ENCODE results near the gene TECPR1.

TECPR1 gene

DNA sequence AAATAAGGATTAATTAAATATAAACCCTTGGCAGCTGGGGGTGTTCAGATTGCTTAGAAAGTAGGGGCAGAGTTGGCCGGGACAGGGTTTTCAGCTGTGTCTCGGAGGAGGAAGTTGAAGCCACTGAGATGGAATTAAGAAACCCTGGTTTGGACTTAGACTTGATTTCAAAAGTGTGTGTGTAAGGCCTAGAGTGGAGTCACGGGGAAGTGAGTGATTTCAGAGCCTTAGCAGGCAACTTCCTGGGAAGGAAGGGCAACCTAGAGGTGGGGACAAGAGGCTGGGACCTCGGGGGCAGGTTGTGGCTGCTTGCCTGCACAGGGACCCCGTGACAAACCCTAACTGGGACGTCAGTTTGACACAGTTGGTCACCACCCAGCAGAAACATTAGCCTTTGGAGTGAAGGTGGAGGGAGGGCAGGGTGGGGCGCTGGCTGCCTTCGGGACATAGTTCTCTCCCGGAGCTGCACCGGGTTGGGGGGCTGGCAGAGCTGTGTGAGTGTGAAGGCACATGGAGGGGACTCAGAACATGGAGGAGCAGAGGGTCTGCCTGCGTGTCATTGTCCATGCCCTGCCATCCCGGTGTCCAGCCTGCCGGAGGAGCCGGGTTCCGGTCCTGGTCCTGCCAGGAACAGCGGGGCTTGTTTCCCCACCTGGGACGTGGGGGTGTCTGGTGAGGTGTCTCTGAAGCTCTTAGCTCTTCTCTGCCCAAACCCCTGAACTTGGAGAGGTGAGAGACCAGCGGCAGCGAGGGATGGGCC, 31.3 kb upstream of the TECPR1 start:
- no peak for DNase-seq

- DNase-seq, result no peak
These were observed 30.7 kb upstream of the TECPR1 start for GRCh38 chr7:98282703-98283102.

DNA sequence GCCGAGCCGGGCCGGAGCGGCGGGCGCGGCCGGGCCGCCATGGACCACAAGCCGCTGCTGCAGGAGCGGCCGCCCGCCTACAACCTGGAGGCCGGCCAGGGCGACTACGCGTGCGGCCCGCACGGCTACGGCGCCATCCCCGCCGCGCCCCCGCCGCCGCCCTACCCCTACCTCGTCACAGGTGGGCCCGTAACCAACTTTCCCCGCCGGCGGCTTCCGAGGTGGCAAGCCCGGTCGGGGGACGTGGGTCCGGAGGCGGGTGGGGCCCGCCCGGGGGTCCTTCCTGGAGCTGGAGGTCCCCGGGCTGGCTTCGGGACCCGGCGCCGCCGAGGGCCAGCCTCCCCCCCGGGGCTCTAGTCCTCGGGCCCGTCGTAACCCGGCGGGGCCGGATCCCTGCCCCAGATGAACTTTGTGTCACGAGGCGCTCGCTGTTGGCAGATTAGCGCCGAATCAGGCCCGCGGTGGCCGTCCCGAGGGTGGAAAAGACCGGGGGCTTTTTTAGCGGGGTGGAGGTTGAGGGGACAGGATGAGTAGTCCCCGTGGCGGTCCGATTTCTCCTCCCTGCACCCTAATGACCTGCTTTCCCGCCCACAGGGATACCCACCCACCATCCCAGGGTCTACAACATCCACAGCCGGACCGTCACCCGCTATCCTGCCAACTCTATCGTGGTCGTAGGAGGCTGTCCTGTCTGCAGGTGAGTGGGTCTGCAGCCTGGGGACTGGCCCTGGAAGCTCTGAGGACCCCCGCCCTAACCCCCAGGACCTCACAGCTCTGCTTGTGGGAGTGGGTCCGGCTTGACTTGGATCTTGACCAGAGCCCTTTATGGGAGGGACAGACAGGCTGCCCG, 29.9 kb upstream of the TECPR1 start:
- DNase-seq, result peak; percentile 46

GRCh38 chr7:98280791-98281756, 29.0 kb upstream of the TECPR1 start, which contains the start of gene BRI3:
Gene BRI3, plus strand, starts transcription at chr7:98281686. Its CDS starts 110 bp downstream, at chr7:98281796.
- peak; percentile 96 for DNase-seq

- DNase-seq, result no peak
These were observed 28.3 kb upstream of the TECPR1 start for GRCh38 chr7:98280296-98280695.

- no peak for DNase-seq
These were observed 26.9 kb upstream of the TECPR1 start for GRCh38 chr7:98278936-98279335.

GRCh38 chr7:98278408-98278807, 26.4 kb upstream of the TECPR1 start:
- DNase-seq, result no peak

DNA sequence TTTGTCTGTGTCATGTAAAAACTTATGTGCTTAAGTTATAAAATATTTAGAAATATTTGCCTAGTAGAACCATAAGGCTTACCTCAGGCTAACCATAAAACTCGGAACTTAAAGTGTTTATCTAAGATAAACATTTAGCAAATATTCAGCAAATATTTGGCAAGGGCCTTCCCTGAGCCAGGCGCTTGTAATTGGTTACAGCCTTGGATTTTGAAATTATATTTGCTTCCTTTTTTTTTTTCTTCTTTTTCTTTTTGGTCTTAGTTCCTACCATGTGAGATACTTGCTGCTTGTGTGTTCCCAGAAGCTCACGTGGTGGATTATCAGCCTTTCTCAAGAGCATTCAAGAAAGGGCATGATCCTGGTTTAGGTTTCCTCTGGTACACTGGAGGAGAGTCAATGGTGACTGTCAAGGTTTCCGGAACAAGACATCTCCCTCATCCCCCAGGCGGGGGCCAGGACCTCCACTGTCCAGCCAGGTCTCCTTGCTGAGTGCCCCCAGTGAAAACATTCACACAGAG, 24.3 kb upstream of the TECPR1 start:
- no peak for DNase-seq

DNA sequence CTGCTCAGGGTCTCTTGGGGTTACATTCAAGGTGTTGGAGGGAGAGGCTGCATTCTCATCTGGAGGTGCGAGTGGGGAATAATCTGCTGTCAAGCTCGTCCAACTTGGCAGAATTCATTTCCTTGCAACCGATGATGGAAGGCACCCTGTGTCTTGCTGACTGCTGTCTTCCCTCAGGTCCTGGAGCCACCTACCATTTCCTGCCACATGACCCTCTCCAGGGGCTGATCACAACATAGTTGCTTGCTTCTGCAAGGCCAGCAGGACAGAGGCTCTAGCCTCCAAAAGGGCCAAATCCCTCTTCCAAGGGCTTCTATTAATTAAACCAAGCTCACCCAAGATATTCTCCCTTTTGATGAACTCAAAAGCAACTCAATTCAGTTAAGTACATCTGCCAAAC, 15.3 kb upstream of the TECPR1 start:
- no peak for DNase-seq

- DNase-seq, result peak; percentile 48
These were observed 14.8 kb upstream of the TECPR1 start for GRCh38 chr7:98266840-98267239.

- DNase-seq, result no peak
These were observed 13.8 kb upstream of the TECPR1 start for GRCh38 chr7:98265841-98266271.

DNA sequence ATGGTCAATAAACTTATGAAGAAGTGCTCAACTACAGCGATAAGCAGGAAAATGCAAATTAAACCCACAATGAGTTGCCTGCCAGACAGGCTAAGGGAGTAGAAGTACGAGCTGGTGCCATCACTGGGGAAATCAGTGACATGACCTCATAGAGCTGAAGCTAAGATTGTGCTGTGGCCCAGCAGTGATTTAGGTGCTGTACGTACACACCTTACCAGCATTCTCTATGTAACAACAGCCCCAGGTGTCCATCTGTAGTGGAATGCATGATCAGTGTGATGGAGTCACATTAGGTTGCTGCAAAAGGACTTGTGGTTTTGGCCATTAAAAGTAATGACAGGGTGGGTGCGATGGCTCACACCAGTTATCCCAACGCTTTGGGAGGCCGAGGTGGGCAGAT, 5.7 kb upstream of the TECPR1 start:
- no peak for DNase-seq

GRCh38 chr7:98256431-98256830, 4.4 kb upstream of the TECPR1 start:
- DNase-seq, result no peak

DNA sequence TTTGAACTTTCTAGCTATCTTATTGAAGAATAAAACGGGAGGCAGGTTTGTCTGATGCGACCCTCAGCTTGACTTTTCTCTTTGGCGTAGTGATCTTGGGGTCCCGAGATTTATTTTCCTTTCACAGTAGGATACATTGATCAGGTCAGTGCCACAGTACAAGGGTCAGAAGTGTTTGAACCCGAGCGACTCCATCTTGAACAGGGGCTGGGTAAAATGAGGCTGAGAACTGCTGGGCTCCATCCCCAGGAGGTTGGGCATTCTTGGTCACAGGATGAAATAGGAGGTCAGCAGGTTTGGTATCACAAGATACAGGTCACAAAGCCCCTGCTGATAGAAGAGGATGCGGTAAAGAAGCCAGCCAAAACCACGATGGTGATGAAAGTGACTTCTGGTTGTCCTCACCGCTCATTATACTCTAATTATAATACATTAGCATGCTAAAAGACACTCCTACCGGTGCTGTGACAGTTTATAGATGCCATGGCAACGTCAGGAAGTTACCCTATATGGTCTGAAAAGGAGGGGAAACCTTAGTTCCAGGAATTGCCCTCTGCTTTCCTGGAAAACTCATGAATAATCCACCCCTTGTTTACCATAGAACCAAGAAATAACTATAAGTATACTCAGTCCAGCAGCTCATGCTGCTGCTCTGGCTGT, 3.0 kb upstream of the TECPR1 start:
- DNase-seq, result no peak

- no peak for DNase-seq
These were observed 2.5 kb upstream of the TECPR1 start for GRCh38 chr7:98254516-98254915.

DNA sequence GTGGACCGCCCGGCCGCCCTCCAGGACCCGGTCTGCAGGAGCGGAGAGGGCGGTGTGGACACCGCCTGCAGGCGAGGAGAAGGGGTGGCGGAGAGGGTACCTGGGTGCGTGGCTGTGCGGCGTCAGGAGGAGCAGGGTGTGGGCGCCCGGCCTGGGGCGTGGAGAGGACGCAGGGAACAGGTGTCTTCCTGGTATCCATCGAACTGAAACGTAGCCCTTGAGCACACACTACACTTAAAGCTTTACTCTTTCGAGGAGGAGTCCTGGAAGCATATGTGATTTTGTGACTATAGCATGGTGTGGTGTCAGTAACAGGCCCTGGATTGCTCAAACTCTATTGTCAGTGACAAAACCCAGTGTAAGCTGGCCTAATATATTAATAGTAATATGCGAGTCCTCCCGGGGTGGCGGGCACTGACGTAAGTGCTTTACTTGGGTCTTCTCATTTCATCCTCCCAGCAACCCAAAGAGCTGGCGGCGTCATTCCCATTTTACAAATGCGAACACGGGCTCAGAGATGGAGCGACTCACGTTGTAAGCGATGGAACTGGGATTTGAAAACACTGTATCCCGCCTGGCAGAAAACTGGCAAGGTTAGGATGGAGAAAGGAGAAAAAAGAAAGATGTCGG, 508 bp upstream of the TECPR1 start:
- peak; percentile 15 for DNase-seq

DNA sequence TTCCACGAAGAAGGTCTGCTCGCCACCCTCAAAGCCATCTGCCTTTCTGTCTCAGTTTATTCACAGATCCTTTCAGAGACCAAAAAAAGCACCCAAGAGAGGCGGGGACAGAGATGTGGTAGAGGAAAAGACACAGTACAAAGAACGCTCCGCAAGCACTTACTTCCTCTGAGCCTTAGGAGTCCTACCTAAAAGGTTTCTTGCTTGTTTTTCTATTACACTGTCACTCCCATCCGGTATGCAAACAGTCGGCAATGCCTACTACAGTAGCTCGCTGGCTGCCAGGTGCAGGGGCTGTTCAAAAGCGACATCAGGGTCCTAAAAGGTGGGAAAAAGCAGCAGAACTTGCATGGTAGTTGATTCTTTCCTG, 816 bp downstream of the TECPR1 start:
- no peak for DNase-seq

- peak; percentile 84 for DNase-seq
These were observed 1.2 kb downstream of the TECPR1 start for GRCh38 chr7:98250789-98251188.

- DNase-seq, result no peak
These were observed 2.9 kb downstream of the TECPR1 start for GRCh38 chr7:98249106-98249505.

DNA sequence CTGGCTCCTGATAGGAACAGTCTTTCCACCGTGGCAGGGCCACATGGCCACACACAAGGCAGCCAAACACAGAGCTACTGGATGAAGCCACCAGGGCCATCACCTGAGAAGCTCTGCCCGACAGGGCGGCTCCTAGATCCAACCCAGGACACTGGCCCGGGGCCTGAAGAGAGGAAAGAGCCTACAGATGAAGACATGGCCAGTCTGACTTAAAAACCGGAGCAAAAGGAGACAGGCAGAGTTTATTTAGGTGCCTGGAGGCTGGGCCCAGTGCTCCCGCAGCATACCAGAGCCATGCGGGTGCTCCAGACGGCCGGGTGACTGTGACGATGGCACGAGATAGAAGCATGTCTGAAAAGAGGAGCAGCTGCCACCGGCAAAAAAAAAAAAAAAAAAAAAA, 3.9 kb downstream of the TECPR1 start:
- no peak for DNase-seq

DNA sequence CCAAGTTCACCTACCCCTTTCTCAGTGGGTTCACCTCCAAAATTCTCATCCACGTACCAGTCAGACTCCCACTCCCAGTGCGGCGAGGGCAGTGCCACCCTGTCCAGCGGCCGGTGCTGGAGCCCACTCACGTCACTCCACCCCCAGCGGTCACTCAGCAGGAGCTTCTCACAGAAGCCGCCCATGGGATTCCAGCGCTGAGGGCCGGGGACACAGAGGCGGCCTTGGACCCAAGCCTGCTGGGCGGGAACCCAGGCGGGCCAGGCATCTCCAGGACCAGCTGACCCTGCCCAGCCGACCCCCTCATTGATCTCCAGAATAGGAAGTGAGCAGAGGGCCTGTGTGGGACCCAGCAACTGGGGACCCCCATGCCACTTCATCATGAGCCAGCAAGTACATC, 7.2 kb downstream of the TECPR1 start:
- no peak for DNase-seq

DNA sequence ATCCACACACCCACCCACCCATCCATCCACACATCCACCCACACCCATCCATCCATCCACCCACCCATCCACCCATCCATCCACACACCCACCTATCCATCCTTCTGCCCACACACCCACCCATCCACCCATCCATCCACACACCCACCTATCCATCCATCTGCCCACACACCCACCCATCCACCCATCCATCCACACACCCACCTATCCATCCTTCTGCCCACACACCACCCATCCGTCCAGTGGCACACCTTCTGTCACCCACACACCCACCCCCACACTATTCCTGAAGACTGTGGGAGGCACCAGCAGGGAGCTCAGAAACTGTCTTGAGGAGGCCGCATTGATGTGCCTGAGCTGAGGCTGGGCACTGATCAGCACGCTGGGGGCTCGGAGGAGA, 9.1 kb downstream of the TECPR1 start:
- DNase-seq, result no peak
